Chondrocyte (in vitro differentiated cells): ENCODE results near the gene UMODL1. TPM values are rescaled to one million over a fixed set of nuclear protein-coding genes. Genes with fewer than 3 reads are reported as not detected.

Experiments used
- DNase-seq: peaks from one replicate; pipeline ENCODE4 v3.0.0; 2021; ENCODE audit warnings: mixed read lengths, low spot score
- H3K27ac Mint-ChIP-seq: one replicate; pipeline ENCODE4 v1.8.0; 2021; ENCODE audit warnings: mild to moderate bottlenecking, moderate library complexity, mixed read lengths; ENCODE audit not compliant: unreplicated experiment
- H3K27me3 Mint-ChIP-seq: 2 replicates; pipeline ENCODE4 v1.8.0; 2021; ENCODE audit warnings: low read depth, mixed read lengths
- H3K36me3 Mint-ChIP-seq: 2 replicates; pipeline ENCODE4 v1.8.0; 2021; ENCODE audit warnings: low read depth, mixed read lengths
- H3K4me1 Mint-ChIP-seq: 2 replicates; pipeline ENCODE4 v1.8.0; 2021; ENCODE audit warnings: low read depth, mild to moderate bottlenecking, mixed read lengths
- H3K4me3 Mint-ChIP-seq: one replicate; pipeline ENCODE4 v1.8.0; 2021; ENCODE audit warnings: mild to moderate bottlenecking, moderate library complexity, mixed read lengths; ENCODE audit not compliant: unreplicated experiment
- H3K9me3 Mint-ChIP-seq: 2 replicates; pipeline ENCODE4 v1.8.0; 2021; ENCODE audit warnings: low read depth, mixed read lengths
- CTCF ChIP-seq: fragments of 200-600 bp; sonication (generic); IDR thresholded peaks from 2 replicates; pipeline ENCODE4 v1.5.0; 2021; ENCODE audit warnings: antibody characterized with exemption, mild to moderate bottlenecking, moderate library complexity
- total RNA-seq: library from RNA; stranded (reverse); gene quantifications from 3 replicates; pipeline ENCODE4 v1.2.1, GENCODE V29; 2021

The UMODL1 gene
- total RNA-seq, 1 donor from 2014 or later: not detected

- Mint-ChIP-seq H3K4me3 (no peak overlapping the region), H3K36me3 (no peaks in the 10 kb centered on the region), H3K27me3 (peaks cover 27% of the 10 kb centered on the region), H3K27ac (no peak overlapping the region), H3K4me1 (no peaks in the 10 kb centered on the region), H3K9me3 (no peaks in the 10 kb centered on the region)
- DNase-seq: no peak
- TF ChIP-seq CTCF: no peak
These were observed 83.3 kb downstream of the UMODL1 start for GRCh38 chr21:42154237-42155044.

GRCh38 chr21:42155045-42155855, 84.1 kb downstream of the UMODL1 start:
- Mint-ChIP-seq H3K4me3 (no peak overlapping the region), H3K36me3 (no peaks in the 10 kb centered on the region), H3K27ac (no peak overlapping the region), H3K4me1 (no peaks in the 10 kb centered on the region), H3K9me3 (no peaks in the 10 kb centered on the region), H3K27me3 (peaks cover 27% of the 10 kb centered on the region)
- no peak for DNase-seq
- no peak for TF ChIP-seq CTCF

GRCh38 chr21:42156690-42157605, 85.8 kb downstream of the UMODL1 start:
- Mint-ChIP-seq H3K27ac (no peak overlapping the region), H3K4me3 (no peak overlapping the region), H3K36me3 (no peaks in the 10 kb centered on the region), H3K27me3 (peaks cover 27% of the 10 kb centered on the region), H3K9me3 (no peaks in the 10 kb centered on the region), H3K4me1 (peaks cover 5% of the 10 kb centered on the region)
- DNase-seq: no peak
- TF ChIP-seq CTCF: no peak

DNA sequence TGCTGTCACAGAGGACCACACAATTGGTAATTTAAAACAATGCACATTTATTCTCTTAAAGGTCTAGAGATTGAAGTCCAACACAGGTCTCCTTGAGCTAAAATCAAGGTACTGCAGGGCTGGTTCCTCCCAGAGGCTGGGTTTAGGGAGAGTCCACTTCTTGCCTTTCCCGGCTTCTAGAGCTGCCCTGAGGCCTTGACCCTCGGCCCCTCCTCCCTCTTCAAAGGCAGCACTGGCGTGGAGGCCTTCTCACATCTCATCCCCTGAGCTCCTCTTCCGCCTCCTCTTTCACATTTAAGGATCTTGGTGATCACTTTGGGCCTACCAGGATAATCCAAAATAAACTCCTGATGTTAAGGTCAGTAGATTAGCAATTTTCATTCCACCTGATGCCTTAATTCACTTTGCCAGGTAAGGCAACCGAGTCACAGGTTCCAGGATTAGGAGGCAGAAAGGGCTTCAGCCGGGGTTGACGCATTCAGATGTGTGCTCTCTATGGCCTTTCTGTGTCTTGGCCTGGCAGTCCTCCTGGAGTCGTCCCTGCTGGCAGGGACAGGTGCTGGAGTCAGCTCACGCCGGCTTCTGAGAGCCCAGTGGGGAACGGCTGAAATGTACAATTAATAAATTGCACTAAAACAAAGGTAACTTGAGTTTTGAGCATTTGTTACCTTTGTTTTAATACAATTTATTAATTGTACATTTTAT, 86.6 kb downstream of the UMODL1 start:
- no peak overlapping the region for H3K4me3 Mint-ChIP-seq
- peaks cover 23% of the 10 kb centered on the region for H3K27me3 Mint-ChIP-seq
- H3K36me3 Mint-ChIP-seq: no peaks in the 10 kb centered on the region
- H3K9me3 Mint-ChIP-seq: no peaks in the 10 kb centered on the region
- H3K4me1 Mint-ChIP-seq: peaks cover 5% of the 10 kb centered on the region
- TF ChIP-seq CTCF: no peak
- H3K27ac Mint-ChIP-seq: no peak overlapping the region
- no peak for DNase-seq
